Iris pigment epithelial cell (primary cell): ENCODE data around the gene CCDC141.
A peak's percentile ranks its signal among the peaks of the same experiment; 100 is the strongest.
"Not testable (repeated sequence)": the region's sequence is repeated elsewhere in the genome, so short reads cannot be mapped to it uniquely, and the experiment has no call there.

Experiments
- DNase-seq: peaks from one replicate; pipeline ENCODE4 v3.0.0-alpha.2; 2011; ENCODE audit warnings: low read depth

Gene CCDC141

DNA sequence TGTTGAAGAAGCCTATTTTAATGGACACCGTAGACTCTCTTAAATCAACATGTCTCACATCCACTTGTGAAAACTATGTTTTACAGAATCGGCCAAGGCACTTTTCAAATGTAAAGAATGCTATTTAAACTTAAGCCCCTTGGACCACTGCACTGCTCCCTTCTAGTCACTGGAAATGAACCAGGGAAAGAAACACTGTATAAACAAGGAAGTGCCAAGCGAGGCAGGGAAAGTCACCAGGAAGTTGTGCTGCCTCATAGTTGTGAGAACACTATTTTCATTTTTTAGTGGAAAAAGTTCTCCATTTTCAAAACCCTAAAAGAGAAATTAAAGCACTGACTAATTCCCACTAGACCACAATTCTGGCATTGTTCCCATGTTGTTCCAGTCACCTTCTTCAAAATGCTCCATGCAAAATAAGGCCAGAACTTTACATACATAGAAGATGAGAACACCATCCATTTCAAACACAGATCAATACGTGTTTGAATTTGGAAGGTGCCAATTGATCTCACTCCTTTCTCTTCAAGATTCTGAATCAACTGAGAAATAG is 13.5 kb downstream of the CCDC141 start:
- no peak for DNase-seq

DNA sequence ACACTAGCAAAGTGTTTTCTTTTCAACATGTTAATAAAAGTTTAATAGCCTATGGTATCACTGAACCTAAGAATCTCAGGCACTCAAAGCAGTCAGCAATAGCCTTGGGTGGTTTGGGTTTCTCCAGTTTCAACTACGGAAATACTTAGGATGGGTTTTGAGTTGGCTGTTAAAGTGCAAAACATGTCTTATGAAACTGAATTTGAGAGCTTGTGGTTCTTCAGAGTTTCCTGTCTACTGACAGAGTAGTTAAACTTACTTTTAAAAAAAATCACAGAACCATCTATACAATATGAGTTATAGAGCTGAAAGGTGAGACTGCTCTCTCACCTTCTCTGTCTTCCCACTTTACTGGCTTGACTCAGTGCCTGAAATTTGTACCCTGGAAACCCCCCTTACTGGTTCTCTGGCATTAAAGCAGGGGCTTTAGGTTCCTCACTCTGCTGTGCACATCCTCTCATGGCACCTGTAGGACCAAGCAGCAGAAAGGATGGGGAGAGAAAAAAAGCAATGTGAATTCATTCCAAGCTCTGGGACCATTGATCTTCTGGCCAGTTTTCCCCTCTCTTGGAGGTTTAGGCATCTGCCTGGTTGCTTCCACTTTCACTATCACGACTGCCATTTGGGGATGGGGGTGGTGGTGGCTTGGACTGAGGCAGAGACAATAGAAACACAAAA is 18.1 kb downstream of the CCDC141 start:
- peak; percentile 77 for DNase-seq

DNA sequence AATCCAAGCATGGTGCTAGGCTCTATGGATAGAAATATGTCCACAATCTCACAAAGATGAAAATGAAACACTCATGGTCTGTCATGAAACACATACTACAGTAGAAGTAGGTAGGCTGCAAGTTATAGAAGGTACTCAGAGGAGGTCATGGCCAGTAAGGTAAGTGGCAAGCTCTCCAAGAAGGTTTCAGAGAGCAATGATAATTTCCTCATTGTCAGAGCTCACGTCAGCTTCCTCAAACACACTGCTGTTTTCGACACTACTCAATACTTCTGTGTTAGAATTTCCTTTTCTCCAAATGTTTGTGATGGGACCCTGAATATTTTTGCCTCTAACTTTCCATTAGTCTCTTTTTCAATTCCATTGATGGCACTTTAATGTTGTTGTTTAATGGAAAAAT is 25.5 kb downstream of the CCDC141 start:
- DNase-seq: no peak

DNA sequence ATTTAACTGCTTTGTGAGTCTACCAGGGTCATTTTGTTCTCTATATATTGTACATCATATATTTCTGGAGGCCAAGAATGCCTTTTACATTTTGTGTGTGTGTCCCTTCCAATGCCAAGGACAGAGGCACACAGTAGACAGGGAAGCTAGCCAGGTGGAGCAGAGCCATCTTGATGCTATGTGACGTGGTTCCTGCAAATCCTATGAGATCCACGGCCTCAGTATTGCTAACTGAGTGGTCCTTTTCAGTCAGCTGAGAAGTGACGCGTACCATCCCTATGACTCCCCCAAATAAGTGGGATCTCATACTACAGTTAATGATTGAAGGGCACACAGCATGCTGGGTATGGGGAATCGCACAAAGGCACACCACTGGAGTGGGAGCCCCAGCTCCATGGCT is 27.3 kb downstream of the CCDC141 start:
- no peak for DNase-seq

DNA sequence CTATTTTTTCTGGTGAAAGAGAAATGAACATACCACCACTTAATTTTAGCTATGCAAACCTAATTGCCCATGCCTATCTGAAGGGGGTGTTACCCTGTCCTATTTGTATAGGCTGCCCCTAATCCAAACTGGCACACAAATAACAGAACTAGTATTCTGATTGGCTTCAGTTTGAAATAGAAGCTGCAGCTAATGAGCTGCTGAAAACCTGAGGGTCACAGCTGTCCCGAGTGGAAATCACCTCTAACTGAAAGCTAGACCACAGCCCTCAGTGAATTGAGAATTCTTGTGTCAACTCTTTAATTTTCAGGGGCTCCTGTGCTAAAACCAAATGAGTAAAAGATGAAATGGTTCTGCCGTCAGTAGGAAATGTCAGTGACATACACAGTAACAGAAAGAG is 28.7 kb downstream of the CCDC141 start:
- no peak for DNase-seq

DNA sequence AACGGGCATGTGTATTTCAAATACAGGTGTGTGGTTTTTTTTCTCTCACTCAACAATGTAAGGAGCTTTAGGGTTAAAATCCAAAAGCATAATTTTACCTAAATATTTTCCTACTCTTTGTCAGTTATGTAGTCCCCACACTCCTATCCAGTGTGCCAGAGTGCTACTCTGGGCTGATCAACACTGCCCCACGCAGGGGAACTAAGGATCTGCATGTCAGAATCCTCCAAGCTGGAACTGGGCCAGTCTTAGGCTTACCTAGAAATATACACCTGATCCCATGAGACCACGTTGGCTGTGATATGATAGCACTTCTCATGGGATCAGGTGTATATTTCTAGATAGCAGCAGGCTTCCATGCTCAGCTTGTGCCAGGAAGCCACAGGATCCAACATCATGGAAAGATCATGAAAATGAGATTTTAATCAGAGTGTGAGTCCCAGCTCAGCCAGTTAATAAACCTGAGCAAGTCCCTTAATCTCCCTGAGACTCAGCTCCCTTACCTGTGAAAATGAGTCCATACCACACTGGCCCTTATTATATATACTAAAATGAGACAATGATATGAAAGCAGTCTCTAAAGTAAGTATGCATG is 29.7 kb downstream of the CCDC141 start:
- peak; percentile 17 for DNase-seq

DNA sequence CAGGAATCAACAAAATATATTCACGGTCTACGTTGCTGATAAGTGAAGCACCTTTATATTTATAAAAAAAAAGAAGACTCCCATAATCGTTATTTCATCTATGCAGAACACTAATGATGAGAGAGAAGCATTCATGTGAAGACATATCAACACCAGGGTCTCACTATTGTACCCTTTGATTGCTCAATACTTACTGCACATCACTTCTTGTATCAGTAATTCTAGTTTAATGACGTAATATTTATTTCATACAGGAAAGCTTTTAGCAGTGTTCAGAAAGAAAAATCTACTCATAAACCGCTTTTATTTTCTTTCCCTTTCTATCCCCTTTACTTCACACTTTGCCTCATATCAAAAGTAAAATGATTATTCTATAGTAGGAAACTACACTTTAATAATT is 30.7 kb downstream of the CCDC141 start:
- no peak for DNase-seq

DNA sequence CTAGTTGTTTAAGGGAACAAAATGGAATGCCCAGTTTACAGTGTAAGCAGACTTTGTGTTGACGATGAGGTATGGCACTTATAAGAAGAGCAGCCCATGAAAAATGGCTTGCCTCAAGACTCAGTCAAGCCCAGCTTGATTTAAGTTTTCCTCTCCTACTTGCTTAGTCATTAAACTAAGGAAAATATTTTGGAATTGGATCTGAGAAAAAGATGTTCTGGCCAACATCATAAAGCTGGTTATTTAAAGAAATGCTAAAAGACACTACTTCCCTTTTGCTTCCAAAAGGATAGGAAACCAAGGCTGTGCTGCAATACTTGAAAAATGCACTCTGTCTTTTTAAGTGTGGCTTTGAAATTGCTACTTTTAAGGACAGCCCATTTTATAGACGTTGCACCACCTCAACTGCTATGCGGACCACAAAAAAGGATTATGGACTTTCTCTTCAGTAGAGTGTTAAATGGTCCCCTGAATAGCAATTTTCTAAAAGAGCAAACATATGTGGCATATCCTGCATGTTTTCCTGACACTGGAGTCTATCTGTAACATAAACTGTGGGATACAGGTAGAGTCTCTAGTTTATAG is 32.1 kb downstream of the CCDC141 start:
- DNase-seq: no peak

DNA sequence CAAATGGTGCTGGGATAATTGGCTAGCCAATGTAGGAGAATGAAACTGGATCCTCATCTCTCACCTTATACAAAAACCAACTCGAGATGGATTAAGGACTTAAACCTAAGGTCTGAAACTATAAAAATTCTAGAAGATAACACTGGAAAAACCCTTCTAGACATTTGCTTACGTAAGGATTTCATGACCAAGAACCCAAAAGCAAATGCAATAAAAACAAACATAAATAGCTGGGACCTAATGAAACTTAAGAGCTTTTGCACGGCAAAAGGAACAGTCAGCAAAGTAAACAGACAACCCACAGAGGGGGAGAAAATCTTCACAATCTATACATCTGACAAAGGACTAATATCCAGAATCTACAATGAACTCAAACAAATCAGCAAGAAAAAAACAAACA is 35.7 kb downstream of the CCDC141 start:
- not testable (repeated sequence) for DNase-seq

DNA sequence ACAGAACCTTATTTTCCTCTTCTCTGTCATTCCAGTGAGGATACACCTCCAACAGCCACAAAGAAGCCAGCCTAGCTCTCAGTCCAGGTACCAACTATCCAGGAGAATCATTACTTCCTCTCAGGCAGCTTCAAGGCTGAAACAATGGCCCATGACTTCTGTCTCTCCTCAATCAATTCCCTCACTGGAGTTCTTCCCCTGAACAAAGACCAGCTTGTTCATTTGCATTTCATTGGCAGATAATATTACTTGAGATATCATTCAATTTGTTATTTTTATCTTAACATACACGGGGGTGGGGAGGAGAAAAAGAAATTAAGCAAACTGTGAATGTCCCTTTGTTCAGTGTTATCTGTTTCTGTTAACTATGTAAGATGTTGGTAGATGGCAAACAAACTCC is 44.0 kb downstream of the CCDC141 start:
- DNase-seq: no peak

DNA sequence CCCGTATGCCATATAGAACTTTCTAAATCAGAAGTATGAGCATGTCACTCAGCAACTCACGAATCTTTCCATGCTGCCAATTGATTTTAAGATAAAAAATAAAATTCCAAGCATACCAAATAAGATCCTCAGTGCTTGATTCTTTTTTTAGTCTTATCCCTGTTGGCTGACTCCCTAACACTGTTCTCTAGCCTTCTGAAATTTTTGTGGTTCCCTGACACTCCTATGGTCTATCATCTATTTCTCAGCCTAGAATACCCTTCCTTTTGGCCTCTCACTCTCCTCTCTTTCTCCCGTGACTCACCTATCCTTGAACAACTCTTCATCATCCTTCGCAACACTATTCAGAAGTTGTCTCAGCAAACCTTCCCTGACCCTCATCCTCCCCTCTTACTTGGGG is 50.5 kb downstream of the CCDC141 start:
- DNase-seq: no peak

DNA sequence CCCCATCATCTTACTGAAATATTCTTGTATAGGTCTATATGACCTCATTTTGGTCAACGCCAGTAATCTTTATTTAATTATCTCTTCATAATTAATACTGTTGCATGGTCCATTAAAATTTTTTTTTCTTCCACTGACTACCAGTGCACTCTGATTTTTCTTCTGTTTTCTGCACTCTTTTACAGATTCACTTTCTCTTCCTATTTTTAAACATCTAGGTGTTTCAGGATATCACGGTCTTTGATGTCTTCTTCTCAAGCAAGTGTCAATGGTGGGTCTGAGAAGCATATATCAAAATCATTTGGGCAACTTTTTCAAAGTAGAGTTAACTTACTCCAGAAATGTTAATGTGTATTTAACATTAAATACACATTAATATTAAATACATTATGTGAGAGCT is 51.4 kb downstream of the CCDC141 start:
- no peak for DNase-seq

DNA sequence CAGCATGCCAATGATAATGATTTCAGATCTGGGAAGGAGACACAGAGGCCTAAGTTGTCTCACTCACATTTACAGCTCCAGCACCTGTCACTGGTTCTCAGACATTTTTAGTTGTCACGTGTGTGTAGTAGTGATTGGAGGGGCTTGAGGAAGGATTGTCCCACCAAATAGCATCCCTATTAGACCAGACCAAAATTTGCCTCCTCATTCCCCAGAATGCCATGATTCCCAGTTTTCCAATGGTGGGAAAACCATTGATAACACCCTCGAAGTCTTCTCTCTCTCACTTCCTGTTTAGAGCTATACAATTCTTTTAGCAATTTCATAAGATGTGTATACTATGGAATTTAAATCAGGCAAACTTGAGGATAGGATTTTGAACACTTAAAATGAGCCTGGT is 52.5 kb downstream of the CCDC141 start:
- no peak for DNase-seq

DNA sequence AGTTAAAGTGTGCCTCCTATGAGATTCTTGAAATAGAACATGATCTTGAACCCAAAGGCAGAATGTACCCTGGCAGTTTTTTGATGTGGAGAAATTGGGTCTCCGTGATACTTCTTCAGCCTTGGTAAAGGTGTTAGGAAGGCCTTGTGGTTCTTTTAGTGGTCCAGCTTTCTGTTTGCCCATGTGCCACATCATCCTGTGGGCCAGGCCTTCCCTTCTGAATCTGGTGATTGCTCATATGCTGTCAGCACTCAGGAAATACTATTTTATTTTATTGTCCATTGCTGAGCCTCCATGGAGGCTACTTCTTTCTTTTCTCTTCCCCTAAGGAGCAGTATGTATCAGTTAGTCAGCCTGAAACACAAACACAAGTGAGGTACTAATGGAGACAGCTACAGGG is 52.9 kb downstream of the CCDC141 start:
- DNase-seq: no peak

DNA sequence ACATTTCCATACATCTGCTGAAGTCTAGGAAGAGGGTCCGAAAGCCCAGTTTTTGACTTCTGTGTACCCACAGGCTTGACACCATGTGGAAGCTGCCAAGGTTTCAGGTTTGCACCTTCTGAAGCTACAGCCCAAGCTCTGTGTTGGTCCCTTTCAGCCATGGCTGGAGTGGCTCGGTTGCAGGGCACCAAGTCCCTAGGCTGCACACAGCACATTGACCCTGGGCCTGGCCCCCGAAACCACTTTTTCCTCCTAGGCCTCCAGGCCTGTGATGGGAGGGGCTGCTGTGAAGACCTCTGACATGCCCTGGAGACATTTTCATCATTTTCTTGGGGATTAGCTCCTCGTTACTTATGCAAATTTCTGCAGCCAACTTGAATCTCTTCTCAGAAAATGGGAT is 55.7 kb downstream of the CCDC141 start:
- DNase-seq: no peak

DNA sequence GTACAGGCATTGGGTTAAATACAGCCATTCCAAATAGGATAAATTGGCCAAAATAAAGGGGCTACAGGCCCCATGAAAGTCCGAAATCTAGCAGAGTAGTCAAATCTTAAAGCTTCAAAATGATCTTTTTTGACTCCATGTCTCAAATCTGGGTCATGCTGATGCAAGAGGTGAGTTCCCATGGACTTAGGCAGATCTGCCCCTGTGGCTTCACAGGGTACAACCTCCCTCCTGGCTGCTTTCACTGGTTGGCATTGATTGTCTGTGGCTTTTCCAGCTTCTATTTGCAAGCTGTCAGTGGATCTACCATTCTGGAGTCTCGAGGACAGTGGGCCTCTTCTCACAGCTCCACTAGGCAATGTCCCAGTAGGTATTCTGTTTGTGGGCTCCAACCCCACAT is 56.1 kb downstream of the CCDC141 start:
- DNase-seq: no peak

DNA sequence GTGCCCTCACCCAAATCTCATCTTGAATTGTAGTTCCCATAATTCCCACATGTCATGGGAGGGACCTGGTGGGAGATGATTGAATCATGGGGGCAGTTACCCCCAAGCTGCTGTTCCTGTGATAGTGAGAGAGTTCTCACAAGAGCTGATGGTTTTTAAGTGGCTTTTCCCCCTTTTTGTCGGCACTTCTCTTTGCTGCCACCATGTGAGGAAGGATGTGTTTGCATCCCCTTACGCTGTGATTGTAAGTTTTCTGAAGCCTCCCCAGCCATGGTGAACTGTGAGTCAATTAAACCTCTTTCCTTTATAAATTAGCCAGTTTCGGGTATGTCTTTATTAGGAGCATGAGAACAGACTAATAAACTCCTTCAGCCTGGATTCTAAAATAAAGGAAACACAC is 57.2 kb downstream of the CCDC141 start:
- not testable (repeated sequence) for DNase-seq

DNA sequence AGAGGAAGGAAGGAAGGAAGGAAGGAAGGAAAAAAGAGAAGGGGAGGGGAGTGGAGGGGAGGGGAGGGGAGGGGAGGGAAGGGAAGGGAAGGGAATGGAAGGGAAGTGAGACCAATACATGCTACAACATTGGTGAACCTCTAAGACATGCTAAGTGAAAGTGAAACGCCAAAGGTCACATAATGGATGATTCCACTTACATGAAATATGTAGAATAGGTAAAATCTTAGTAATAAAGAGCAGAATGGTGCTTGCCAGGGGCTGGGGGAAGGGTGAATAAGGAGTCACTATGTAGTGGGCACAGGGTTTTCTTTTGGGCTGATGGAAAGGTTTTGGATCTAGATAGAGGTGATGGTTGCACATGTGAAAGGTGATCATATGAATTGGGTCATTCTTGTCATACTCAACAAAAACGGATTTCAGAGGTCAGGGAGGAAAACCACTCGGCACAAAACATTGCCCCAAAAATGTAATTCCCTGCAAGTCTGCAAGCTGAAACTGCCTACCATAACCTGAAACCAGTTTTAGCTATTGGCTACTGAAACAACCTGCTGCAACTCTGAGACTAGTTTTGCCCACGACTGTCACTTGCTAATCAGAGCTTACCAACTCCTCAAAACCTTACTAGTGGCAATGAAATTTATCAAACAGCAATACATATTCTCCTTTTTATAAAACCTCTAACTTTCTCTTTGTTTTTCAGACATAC is 59.2 kb downstream of the CCDC141 start:
- no peak for DNase-seq

DNA sequence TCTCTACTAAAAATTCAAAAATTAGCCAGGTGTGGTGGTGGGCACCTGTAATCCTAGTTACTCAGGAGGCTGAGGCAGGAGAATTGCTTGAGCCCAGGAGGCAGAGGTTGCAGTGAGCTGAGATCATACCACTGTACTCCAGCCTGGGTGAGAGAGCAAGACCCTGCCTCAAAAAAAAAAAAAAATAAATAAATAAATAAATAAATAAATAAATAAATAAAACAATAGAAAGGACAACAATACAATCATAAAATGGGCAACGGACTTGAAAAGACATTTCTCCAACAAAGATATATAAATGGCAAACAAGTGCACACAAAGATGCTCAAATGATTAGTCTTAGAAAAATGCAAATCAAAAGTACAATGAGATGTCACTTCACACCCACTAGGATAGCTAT is 60.5 kb downstream of the CCDC141 start:
- not testable (repeated sequence) for DNase-seq

DNA sequence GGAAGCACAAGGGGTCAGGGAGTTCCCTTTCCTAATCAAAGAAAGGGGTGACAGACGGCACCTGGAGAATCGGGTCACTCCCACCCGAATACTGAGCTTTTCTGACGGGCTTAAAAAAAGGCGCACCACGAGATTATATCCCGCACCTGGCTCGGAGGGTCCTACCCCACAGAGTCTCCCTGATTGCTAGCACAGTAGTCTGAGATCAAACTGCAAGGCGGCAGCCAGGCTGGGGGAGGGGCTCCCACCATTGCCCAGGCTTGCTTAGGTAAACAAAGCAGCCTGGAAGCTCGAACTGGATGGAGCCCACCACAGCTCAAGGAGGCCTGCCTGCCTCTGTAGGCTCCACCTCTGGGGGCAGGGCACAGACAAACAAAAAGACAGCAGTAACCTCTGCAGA is 67.3 kb downstream of the CCDC141 start:
- not testable (repeated sequence) for DNase-seq

DNA sequence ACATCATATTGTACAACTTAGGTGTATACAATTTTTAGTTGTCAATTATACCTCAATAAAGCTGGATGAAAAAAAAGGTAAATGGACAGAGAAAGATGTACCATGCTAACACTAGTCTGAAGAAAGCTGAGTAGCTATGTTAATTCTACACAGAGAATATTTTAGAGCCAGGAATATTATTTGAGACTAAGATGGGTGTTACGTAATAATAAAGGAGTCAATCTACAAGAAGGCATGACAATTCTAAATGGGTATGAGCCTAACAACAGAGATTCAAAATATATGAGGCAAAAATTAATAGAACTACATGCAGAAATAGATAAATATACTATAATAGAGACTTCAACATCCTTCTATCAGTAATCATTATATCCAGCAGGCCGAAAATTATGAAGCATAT is 69.1 kb downstream of the CCDC141 start:
- DNase-seq: no peak

DNA sequence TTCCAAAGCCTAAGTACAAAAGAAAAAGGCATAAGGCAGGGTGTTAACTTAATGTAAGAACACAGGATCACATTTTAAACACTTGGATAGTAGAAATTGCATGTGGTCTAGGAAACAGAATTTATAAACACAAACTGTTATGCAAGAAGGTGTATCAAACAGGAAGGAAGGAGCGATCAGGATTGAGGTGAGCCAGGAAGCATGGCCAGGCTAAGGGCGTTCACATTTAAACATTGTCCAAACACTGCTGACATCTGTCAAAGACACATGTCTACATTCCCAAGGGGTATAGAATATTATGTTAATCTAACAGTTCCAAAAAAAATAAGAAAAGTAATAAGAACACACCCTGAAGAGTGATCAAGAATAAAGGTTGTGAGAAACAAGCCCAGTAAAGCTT is 71.3 kb downstream of the CCDC141 start:
- DNase-seq: no peak

DNA sequence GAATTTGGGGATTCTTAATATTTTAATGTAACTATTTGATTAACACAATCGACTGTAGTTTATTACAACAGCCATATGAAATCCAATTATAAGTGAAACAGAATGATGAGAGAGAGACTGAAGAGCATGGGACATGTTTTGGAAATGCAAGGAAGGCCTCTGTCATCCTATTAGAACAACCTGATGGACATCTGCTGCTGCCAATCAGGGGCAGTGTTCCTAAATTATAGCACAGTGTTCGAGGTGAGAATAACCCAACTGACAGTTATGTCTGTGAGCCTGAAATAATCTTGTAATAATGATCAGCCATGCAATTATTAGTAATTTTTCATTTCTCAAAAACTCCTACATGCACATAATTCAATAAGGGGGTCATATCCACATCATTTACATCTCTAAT is 73.6 kb downstream of the CCDC141 start:
- no peak for DNase-seq
